Parathyroid adenoma (tissue), 2 donors: ENCODE measurements around the gene LURAP1L.
"Not testable (repeated sequence)": the region's sequence is repeated elsewhere in the genome, so short reads cannot be mapped to it uniquely, and the experiment has no call there.

Experiments
- H2AFZ ChIP-seq: fragments of 300-600 bp; sonication (generic); one replicate; pipeline ENCODE4 v1.7.0; 2017; ENCODE audit warnings: antibody characterized with exemption, mild to moderate bottlenecking
- H3K27ac ChIP-seq: fragments of 300-600 bp; sonication (generic); one replicate; pipeline ENCODE4 v1.7.0; 2017
- H3K27me3 ChIP-seq: fragments of 300-600 bp; sonication (generic); one replicate; pipeline ENCODE4 v1.7.0; 2017; ENCODE audit warnings: low read length; ENCODE audit not compliant: control insufficient read depth, insufficient read depth
- H3K36me3 ChIP-seq: fragments of 300-600 bp; sonication (generic); one replicate; pipeline ENCODE4 v1.7.0; 2017; ENCODE audit warnings: low read length; ENCODE audit not compliant: control insufficient read depth, insufficient read depth
- H3K4me1 ChIP-seq: fragments of 300-600 bp; sonication (generic); one replicate; pipeline ENCODE4 v1.7.0; 2017; ENCODE audit warnings: control low read depth
- H3K4me2 ChIP-seq: fragments of 300-600 bp; sonication (generic); one replicate; pipeline ENCODE4 v1.7.0; 2017; ENCODE audit warnings: low read length
- H3K4me3 ChIP-seq: fragments of 300-600 bp; sonication (generic); one replicate; pipeline ENCODE4 v1.7.0; 2017; ENCODE audit warnings: low read depth, low read length
- H3K79me2 ChIP-seq: fragments of 300-600 bp; sonication (generic); one replicate; pipeline ENCODE4 v1.7.0; 2017; ENCODE audit warnings: control low read depth
- H3K9ac ChIP-seq: fragments of 300-600 bp; sonication (generic); one replicate; pipeline ENCODE4 v1.7.0; 2017; ENCODE audit warnings: mild to moderate bottlenecking
- H3K9me3 ChIP-seq: fragments of 300-600 bp; sonication (generic); one replicate; pipeline ENCODE4 v1.7.0; 2017; ENCODE audit warnings: low read length; ENCODE audit not compliant: control insufficient read depth
- CTCF ChIP-seq: fragments of 300-600 bp; sonication (generic); IDR thresholded peaks from one replicate; pipeline ENCODE4 v1.7.0; 2017; ENCODE audit warnings: antibody characterized with exemption, mild to moderate bottlenecking
- donor health status: primary hyperparathyroidism.

The LURAP1L gene

GRCh38 chr9:12863618-12864017, 88.8 kb downstream of the LURAP1L start:
- Histone ChIP-seq H3K27me3 (no peaks in the 10 kb centered on the region), H3K36me3 (no peaks in the 10 kb centered on the region), H3K27ac (no peak overlapping the region), H2AFZ (no peak overlapping the region), H3K4me3 (no peak overlapping the region), H3K4me2 (no peak overlapping the region), H3K9ac (no peak overlapping the region), H3K79me2 (no peaks in the 10 kb centered on the region), H3K9me3 (no peaks in the 10 kb centered on the region), H3K4me1 (no peaks in the 10 kb centered on the region)
- TF ChIP-seq CTCF = no peak

GRCh38 chr9:12865380-12865779, 90.6 kb downstream of the LURAP1L start:
- H3K4me1 ChIP-seq, H3K79me2 ChIP-seq, H2AFZ ChIP-seq, H3K4me3 ChIP-seq, H3K9ac ChIP-seq, H3K27ac ChIP-seq, H3K9me3 ChIP-seq, H3K27me3 ChIP-seq, H3K4me2 ChIP-seq, H3K36me3 ChIP-seq: not testable (repeated sequence)
